Left forelimb (tissue), 1 donor: Measurements from ENCODE around the gene LRP2.

Experiments
- DNase-seq: peaks from one replicate; pipeline ENCODE4 v3.0.0-alpha.2; 2018; ENCODE audit warnings: low spot score

The LRP2 gene

DNA sequence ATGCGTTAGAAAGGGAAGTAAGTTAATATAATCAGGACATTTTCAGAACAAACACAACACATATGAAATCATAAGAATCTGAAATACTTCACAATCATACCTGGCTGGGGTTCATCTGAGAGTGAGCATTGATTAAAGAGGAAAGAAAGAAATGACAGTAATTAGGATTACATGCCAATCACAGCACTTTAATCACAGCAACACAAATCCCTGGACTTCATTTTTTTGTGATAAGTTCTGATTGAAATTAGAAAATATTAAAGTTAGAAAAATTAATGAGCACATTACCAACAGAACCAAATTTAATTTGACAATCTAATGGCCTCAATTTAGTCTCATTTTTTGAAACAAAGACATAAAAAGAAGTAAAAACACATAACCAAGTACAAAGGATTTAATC, 121.9 kb downstream of the LRP2 start:
- DNase-seq = no peak

DNA sequence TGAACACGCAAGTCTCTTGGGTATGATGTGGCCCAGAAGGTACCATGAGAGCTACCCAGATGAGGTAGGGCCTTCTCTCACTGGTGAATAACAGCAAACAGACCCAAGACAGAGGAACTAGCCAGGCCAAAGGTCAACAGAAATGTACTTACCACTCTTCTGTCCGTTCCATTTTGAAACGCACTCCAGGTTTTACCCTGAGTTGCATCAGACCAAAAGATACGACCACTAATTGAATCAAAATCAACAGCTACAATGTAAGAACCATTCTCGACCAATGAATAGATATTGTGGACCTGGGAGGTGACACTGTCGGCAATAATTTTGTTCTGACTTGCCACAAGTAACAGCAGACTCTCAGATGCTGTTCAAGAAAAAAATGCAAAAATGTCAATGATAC, 124.4 kb downstream of the LRP2 start:
- DNase-seq = no peak

DNA sequence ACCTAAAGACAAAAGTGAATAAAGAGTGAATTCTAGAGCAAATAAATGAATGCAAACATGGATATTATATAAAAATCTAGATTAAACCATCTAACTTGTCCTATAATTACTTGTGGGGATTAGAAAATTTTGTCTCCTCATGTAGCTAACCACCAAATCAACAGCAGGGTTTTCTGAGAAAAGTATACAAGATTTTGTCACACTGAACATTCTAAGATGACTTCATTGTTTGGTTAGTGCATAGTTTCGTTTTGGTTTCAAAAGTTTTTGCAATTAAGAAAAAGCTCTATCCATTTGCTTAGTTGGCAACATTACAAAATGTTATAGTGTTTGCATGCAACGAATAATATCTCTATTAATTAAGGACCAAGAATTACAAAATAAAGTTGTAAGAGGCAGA, 125.0 kb downstream of the LRP2 start:
- DNase-seq = no peak

DNA sequence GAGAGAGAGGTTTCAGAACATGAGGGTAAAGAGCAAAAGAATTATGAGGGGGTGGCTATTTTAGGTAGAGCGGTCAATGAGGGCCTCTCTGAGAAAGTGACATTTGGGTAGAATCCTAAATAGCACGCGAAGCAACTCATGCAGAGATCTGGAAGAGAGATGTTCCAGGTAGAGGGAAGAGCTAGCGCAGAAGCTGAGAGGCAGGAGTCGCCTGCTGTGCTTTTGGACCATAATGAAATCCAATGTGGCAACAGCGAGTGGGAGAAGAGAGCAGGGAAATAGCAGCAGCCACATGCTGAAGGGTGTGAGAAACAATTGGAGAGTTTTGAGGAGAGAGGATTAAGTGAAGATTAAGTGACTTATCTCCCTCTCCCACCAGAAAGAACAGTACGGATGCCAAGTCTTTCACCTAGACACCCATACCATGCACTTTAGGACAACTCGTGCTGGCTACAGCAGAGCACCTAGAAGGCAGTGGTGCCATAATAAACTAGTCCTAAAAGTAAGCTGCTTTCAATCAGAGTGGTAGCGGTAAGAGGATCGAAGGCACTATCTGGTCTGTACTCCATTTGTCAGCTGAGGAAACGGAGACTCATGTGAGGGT, 129.7 kb downstream of the LRP2 start:
- no peak for DNase-seq

DNA sequence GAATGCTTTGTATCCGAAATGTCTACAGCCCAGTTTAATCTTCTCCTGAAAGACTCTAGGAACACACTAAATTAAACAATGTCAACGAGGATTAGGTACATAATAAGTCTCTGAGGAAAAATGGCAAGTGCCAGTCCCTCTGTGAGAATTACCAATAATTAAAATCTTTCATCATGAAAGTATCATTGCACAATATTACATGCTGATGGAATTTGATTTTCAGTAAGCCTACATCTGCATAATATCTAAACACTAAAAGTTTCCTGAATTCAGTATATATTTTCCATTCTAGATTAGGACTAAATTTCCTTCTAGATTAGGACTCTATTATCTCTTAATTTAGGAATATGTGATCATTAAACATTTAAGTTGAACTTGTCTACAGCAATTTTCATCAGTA, 132.1 kb downstream of the LRP2 start:
- DNase-seq = no peak

DNA sequence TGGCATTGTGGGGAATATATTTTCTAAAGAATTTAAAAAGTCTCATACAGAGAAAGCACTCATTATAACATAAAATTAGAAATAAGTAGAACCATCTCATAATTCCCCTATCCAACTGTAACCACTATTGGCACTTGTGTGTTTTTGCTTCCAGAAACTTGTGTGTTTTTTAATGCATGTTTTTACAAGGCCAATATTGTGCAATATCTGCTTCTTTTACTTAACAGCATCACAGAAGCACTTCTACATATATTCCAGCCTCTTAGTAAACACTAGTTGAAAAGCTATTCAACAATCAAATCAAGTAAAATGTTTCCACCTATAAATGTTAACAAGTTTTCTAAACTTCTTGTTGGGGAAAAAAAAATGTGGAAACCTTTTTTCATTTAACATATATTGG, 132.7 kb downstream of the LRP2 start:
- no peak for DNase-seq

DNA sequence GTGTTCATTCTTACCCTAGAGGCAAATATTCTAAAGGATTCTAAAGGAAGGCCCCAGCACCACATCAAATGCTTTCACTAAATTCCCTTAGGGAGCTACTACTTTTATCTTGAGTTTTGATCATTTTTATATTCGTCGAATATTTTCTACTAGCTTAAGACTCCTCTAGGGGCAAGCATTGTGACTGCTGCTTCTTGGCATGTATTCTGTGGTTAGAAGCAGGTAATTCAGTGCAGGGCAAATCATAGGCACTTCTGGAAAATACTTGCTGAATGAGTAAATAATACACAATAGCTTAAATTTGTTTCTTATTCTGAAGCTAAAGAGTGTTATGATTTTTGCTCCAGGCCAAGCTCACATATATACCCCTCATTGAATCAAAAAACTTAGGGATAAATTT, 136.4 kb downstream of the LRP2 start:
- no peak for DNase-seq

DNA sequence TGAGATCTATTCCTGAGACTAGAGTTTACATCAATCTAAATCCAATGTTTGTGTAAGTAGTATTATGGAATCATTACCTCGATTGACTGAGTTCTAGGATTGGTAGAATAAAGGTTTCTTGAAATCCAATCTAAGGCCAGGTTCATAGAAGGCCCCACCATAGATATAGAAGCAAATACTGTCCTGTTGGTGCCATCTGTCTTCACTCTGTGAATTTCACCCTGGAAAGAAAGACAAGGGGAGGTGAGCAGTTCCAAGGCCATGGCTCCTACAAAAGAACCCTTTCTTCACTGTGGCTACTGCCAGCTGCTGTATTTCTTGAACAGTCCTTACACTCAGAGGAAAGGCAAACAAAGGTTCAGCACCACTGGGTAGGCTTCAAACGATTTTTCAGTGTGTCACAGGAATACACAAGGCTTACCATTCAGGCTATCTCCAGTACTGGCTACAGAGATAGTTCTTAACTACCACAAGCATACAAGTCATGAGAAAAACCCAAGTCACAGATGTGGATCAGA, 137.0 kb downstream of the LRP2 start:
- no peak for DNase-seq

DNA sequence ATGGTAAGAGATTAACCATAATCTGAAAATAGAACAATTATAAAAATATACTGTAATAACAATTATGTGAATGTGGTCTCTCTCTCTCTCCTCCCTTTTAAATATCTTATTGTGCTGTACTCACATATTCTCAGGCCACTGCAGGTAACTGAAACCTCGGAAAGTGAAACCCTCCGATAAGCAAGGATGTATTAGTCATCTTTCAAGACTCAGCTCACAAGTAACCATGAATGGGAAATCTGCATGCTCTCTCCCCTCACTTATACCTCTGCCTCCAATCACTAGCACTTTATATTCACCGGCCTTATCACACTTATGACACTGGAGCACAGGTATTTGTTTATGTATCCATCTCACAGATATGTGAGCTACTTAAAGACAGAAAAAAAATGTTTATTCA, 139.7 kb downstream of the LRP2 start:
- no peak for DNase-seq

DNA sequence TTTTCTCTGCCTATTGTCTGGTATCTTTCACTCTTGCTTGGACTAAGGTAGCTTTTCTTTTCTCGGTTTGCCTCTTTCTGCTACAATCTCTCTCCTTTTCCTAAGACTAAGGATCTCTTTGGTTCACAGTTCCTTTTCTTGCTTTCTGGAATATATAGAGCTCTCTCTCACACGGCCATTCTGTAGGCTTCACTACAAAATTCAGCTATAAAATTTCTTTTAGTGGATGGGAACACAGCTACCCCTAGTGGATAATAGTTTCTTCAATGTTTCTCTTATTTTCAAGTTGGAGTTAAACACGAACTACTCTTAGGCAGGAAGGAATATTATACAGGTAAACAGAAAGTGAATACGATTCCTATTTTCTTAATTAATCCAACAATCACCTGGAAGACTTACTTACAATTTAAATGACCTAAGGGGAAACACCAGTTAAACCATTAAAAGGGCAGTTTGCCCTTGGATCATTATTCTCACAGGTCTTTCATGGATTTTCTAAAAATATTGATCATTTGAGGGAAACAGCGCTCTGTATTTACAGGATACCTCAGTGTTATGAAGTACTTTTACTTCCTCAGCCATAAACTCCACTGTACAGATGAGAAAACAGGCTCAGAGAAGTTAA, 140.5 kb downstream of the LRP2 start:
- no peak for DNase-seq

DNA sequence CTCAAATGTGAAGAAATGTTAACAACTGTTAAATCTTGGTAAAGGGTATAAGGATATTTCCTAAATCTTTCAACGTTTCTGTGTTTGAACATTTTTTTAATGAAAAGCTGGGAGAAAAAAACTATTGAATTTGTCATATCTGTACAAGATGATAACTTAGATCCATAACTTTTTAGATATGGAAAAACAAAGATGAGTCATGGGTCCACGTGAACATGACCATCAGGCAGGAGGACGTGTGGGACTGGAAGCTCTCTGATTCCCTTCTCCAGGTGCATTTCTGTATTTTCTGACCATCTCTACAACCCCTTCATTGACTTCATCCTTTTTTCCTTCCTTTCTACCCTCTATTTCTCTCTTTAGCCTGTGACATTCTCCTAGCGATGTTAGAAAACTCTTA, 151.4 kb downstream of the LRP2 start:
- DNase-seq = no peak

DNA sequence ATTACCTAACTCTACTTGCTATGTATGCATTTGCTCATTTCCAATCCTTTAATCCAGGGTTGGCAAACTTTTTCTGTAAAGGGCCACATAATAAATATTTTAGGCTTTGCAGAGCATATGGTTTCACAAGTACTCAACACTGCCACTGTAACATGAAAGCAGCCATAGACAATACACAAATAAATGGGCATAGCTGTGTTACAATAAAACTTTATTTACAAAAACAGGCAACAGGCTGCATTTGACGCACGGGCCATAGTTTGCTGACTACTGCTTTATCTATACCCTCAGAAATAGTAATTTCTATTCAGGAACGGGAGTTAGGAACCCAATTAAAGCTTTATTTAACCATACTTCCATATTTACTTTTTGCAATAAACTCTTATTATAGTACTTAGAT, 154.3 kb downstream of the LRP2 start:
- DNase-seq = no peak

DNA sequence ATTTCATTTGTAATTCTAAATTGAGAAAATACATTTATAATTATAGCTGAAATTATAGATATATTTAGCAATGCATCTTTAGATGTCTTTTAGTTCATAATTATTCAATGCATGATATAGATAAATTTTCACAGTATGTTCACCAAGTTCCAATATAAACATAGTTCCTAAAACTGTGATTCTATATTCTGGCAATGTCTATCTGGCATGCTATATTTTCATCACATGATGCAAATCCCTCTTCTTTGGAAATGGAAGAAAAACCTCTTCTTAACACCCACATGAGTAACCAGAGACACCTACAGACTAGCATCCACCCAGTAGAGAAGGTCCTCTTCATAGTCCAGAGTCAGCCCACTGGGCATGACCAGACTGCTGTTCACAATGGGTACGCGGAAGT, 157.2 kb downstream of the LRP2 start:
- DNase-seq = no peak

DNA sequence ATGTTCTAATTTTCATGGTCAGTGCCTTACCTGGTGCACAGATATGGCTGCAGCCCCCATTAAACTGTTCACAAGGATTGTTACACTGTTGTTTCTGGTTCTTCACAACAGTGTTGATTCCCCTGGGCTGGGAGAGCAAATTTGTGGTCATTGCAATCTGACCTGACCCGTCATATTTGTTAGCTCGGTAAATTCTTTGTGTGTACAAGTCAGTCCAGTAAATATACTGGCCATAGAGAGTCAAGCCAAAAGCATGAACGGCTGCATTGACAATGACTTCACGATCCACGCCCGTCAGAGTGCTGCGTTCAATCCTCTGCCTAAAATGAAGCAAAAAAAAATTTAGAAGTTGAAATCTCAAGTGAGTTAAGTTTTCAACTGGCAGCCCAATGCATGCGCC, 158.4 kb downstream of the LRP2 start:
- no peak for DNase-seq

DNA sequence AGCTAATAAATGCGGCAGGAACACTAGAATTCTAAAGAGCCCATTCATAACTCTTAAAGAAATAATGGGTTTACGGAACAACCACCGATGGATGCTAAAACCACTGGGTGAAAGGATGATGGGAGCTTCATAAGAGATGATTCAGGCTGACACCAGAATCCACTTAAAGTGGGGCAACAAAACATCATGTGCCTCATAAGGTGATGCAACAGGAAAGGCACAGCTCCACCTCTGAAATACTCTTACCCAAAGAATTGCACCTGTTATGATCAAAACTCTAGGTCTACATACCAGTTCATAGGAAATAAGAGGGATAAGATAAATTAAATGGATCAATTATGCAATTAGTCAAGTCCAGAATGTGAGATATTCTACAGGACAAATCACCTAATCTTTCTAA, 161.6 kb downstream of the LRP2 start:
- no peak for DNase-seq

DNA sequence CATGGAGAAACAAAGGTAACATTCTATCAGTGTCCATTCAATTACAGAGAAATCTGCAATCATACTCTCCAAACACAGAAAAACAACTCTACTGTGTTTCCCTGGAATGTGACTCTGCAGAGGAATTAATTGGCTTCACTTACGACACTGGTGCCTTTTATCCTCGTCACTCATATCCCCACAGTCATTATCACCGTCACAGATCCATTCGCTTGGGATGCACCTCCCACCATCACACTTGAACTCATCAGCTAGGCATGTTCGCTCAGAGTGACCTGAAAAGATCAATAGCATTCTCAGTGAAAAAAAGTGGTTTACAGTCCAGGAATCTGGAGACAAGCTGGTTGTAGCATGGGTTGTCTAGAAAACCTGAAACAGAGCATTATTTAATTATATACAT, 168.7 kb downstream of the LRP2 start:
- no peak for DNase-seq

DNA sequence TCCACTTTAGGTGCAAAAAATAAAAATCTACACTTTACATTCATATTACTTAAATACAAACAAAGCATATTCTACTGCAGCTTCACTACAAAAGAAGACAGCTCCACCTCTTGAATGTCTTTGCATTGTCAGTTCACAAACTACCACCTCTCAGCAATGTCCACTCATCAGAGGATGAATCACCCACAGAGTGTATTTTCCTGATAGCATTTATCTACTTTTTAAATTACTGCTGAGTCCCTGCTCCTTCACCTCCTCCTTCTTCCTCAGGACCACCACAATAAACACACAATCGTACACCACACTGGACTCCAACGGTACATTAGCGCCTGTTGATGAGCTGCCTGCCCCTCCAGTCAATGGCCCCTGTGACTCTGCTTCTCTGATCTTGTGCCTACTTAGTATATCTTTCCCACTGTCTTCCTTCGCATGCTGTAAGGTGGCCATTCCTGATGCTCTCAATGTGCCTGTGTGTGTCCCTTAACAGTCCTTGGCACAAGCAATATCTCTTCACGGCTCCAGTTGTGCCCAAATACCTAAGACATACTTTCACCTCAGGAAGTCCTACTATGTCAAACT, 172.0 kb downstream of the LRP2 start:
- no peak for DNase-seq

DNA sequence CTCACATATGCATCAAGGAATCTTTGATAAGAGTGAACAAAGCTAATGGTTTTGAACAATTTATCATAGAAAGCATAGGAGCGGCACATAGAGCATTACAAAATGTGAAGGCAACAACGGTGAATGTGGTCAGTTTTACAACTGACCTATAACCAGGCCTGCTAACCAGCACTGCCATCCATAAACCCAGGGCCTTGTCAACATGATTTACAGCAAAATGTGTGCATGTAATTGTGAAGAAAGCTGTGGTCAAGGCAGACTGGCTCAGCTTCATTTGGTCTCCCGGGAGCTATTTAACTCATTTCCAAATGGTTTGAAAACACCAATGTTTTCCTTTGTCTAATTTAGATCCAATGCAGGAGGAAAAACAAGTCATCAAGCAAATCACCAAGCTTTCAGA, 173.2 kb downstream of the LRP2 start:
- no peak for DNase-seq

DNA sequence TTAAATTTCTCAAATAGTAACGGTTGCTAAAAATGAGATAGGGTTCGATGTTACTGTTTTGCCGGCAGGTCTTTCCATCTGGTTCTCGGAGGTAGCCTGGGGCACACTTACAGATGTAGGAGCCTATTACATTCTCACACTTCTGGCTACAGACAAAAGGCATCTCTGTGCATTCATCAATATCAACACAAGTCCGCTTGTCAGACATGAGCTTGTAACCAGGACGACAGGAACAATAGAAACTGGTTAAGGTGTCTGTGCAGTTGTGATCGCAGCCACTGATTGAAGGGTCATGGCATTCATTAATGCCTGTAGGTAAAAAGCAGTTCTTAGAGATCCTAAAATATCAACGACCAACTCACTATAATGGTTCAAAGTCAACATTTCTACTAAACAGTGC, 176.6 kb downstream of the LRP2 start:
- DNase-seq = no peak

DNA sequence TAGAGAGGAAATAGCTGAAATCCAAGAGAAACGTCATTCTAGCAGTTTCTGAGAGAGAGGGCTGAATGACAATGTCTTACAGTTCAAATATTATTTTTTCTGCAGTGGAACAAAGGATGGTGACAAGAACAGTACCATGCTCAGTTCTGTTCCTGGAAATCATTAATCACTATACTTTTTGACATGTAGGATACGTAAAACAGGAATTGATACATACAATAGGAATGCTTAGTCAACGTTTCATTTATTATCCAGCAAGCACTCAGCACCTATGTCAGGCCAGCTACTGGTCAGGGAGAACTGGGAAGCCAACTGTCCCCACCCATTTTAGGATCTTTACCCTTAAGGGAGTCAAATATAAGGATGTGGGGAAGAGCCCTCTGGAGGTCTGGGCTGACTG, 178.3 kb downstream of the LRP2 start:
- no peak for DNase-seq

DNA sequence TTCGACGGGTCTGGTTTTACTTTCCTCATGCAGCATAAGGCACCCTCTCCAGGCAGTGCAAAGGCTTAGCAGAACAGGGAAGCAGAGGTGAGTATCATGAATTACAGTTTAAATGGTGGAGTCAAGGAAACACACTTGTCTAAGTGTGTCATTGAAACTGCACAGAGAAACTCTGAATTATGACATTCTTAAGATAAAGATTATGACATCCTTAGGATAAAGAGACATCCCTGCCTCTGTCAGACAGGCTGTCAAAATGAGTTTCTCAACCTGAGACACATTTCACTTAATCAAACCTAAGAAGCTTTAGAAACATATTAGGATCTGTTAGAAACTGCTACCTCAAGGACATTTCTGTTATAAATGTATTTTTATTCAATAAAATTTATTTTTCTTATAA, 179.8 kb downstream of the LRP2 start:
- no peak for DNase-seq

DNA sequence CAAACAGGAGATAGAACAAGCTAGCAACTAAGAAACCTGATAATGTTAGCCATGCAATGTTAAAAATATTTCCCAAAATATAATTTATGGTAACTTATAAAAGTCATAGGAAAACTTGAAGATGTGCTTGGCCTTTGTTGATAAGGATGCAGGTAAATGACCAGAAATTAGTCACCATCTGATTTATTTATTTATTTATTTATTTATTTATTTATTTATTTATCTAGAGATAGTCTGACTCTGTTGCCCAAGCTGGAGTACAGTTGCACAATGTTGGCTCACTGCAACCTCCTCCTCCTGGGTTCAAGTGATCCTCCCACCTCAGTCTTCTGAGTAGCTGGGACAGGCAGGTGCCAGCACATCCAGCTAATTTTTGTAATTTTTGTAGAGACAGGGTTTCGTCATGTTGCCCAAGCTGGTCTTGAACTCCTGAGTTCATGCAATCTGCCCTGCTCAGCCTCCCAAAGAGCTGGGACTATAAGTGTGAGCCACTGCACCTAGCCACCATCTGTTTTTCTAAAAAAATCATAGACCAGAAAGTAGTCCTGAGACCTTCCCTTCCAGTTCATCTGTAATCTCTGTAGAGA, 183.4 kb downstream of the LRP2 start:
- DNase-seq = no peak

DNA sequence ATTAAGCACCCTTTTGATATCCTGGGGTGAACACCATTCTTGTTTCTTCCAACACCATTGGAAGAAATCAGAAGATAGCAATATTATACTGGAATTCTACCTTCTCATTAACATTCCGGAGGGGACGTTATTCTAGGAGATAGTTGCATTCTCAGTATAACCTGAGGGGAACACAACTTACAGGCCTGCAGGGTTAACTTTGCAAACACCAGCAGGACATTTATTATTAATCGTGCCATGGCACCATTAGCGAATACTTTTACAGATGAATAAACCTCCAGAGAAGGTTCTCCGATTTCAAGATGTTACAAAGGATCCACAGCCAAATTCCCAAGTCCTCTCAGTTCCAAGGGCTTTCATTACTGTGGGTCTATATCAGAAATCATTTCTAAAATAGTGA, 184.0 kb downstream of the LRP2 start:
- DNase-seq = no peak

DNA sequence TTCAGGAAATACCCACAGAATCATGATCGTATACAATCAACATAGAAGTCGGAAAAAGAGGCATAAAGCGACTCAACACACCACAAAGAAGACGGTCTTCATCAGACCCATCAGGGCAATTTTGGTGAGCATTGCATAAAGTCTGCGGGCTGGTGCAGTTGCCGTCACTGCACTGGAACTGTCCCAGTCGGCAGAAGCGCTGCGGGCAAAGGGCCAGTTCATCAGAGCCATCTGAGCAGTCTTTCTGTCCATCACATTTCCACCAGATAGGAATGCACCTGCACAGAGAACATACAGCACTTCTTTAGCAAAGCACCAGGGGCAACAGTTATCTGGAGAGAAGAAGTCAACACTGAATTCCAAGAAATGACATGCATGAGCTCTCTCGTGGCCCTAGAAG, 187.2 kb downstream of the LRP2 start:
- DNase-seq = no peak
